Activated naive CD4-positive, alpha-beta T cell treated with anti-CD3 and anti-CD28 coated beads, Interleukin-2, amount 50 U/mL, for 16 hours (primary cell): ENCODE measurements around the gene FXYD7.
"Not testable (repeated sequence)": the region's sequence is repeated elsewhere in the genome, so short reads cannot be mapped to it uniquely, and the experiment has no call there.

ENCODE experiments used
- DNase-seq: peaks from one replicate; pipeline ENCODE4 v3.0.0-alpha.2; 2020

FXYD7 gene

GRCh38 chr19:35128398-35129057 lies 14.5 kb upstream of the FXYD7 start:
- DNase-seq = no peak

- not testable (repeated sequence) for DNase-seq
Measured at GRCh38 chr19:35129724-35130274, 13.3 kb upstream of the FXYD7 start.

GRCh38 chr19:35130761-35131720 lies 12.0 kb upstream of the FXYD7 start:
- DNase-seq = no peak

GRCh38 chr19:35132254-35132653 lies 10.8 kb upstream of the FXYD7 start:
- DNase-seq = no peak

GRCh38 chr19:35133826-35134225 lies 9.2 kb upstream of the FXYD7 start:
- no peak for DNase-seq

- no peak for DNase-seq
Measured at GRCh38 chr19:35134601-35135242, 8.3 kb upstream of the FXYD7 start, which contains the start of gene LGI4. LGI4 (minus strand) TSS chr19:35135059; CDS start chr19:35134680, 379 bp downstream.

GRCh38 chr19:35135389-35135909 lies 7.6 kb upstream of the FXYD7 start:
- DNase-seq = peak; percentile 70

GRCh38 chr19:35136231-35136630 lies 6.8 kb upstream of the FXYD7 start:
- no peak for DNase-seq

GRCh38 chr19:35136977-35137702 lies 5.9 kb upstream of the FXYD7 start:
- DNase-seq = no peak

GRCh38 chr19:35138305-35138892 lies 4.7 kb upstream of the FXYD7 start, which contains the start of gene FXYD1:
FXYD1 (plus strand) TSS chr19:35138824; CDS start chr19:35140080, 1,256 bp downstream.
- no peak for DNase-seq

- DNase-seq = no peak
Measured at GRCh38 chr19:35140207-35140961, 2.7 kb upstream of the FXYD7 start.

GRCh38 chr19:35140962-35141836 lies 1.9 kb upstream of the FXYD7 start:
- peak; percentile 96 for DNase-seq

GRCh38 chr19:35141837-35142605 lies 1.0 kb upstream of the FXYD7 start:
- no peak for DNase-seq

GRCh38 chr19:35142606-35143230 lies 337 bp upstream of the FXYD7 start:
- DNase-seq = peak; percentile 67

GRCh38 chr19:35143818-35144217 lies 763 bp downstream of the FXYD7 start:
- no peak for DNase-seq

GRCh38 chr19:35144259-35144599 lies 1.2 kb downstream of the FXYD7 start:
- DNase-seq = no peak

GRCh38 chr19:35144600-35145436 lies 1.8 kb downstream of the FXYD7 start:
- DNase-seq = no peak
